Measurements from ENCODE around the gene KIAA0930. TPM values are rescaled to one million over a fixed set of nuclear protein-coding genes. Genes with fewer than 3 reads are reported as not detected.

The KIAA0930 gene
- total RNA-seq, 1 donor from 2014 or later = 89.2 TPM

GRCh38 chr22:45229181-45229580 lies 11.5 kb downstream of the KIAA0930 start:
- no peak for TF ChIP-seq CTCF (IDR thresholded peaks at IDR 0.05)
- Histone ChIP-seq H3K9me3 (no peaks in the 10 kb centered on the region), H3K36me3 (peaks cover 5% of the 10 kb centered on the region), H3K4me1 (peaks cover 26% of the 10 kb centered on the region), H3K27me3 (ENCODE audit: low read depth) (no peaks in the 10 kb centered on the region), H3K4me3 (no peak overlapping the region), H3K27ac (no peak overlapping the region)
- intact Hi-C loops (cut with DNase I) = no loop called here
- DNase-seq (no peak), ATAC-seq (no peak)

GRCh38 chr22:45228401-45228754 lies 12.3 kb downstream of the KIAA0930 start:
- Histone ChIP-seq H3K27ac (no peak overlapping the region), H3K4me1 (peaks cover 26% of the 10 kb centered on the region), H3K9me3 (no peaks in the 10 kb centered on the region), H3K4me3 (no peak overlapping the region), H3K27me3 (ENCODE audit: low read depth) (no peaks in the 10 kb centered on the region), H3K36me3 (peaks cover 4% of the 10 kb centered on the region)
- TF ChIP-seq CTCF (IDR thresholded peaks at IDR 0.05) = no peak
- intact Hi-C loops (cut with DNase I) = no loop called here
- ATAC-seq (peak; percentile 39 to 45), DNase-seq (no peak)

- Histone ChIP-seq H3K9me3 (no peaks in the 10 kb centered on the region), H3K36me3 (no peaks in the 10 kb centered on the region), H3K4me1 (peaks cover 26% of the 10 kb centered on the region), H3K27me3 (ENCODE audit: low read depth) (no peaks in the 10 kb centered on the region), H3K4me3 (no peak overlapping the region), H3K27ac (peak overlapping the region; percentile 11)
- intact Hi-C loops (cut with DNase I) = no loop called here
- no peak for TF ChIP-seq CTCF (IDR thresholded peaks at IDR 0.05)
- DNase-seq = peak; percentile 71
- peak; percentile 63 to 66 for ATAC-seq
Observed at GRCh38 chr22:45227645-45228400, 12.9 kb downstream of the KIAA0930 start.

GRCh38 chr22:45226503-45227186 lies 14.0 kb downstream of the KIAA0930 start:
- H3K9me3 ChIP-seq = no peaks in the 10 kb centered on the region
- no peaks in the 10 kb centered on the region for H3K27me3 ChIP-seq (ENCODE audit: low read depth)
- intact Hi-C loops (cut with DNase I) = no loop called here
- TF ChIP-seq CTCF (IDR thresholded peaks at IDR 0.05) = no peak
- H3K27ac ChIP-seq = peak overlapping the region; percentile 62
- H3K36me3 ChIP-seq = no peaks in the 10 kb centered on the region
- peak; percentile 66 to 68 for ATAC-seq
- DNase-seq = peak; percentile 85
- no peak overlapping the region for H3K4me3 ChIP-seq
- H3K4me1 ChIP-seq = peaks cover 26% of the 10 kb centered on the region

- Histone ChIP-seq H3K27ac (peak overlapping the region; percentile 62), H3K9me3 (no peaks in the 10 kb centered on the region), H3K27me3 (ENCODE audit: low read depth) (no peaks in the 10 kb centered on the region), H3K4me3 (no peak overlapping the region), H3K4me1 (peaks cover 30% of the 10 kb centered on the region), H3K36me3 (no peaks in the 10 kb centered on the region)
- DNase-seq = peak; percentile 79
- no peak for TF ChIP-seq CTCF (IDR thresholded peaks at IDR 0.05)
- ATAC-seq = peak; percentile 66 to 67
- intact Hi-C loops (cut with DNase I) = no loop called here
Observed at GRCh38 chr22:45225732-45226502, 14.8 kb downstream of the KIAA0930 start.

Measured in lower lobe of right lung (tissue), 2 donors.